Endodermal cell (in vitro differentiated cells): ENCODE results near the gene STON2. TPM values are rescaled to one million over a fixed set of nuclear protein-coding genes. Genes with fewer than 3 reads are reported as not detected.

Experiments used
- DNase-seq: peaks from one replicate; pipeline ENCODE4 v3.0.0-alpha.2; 2017
- H3K27ac ChIP-seq: 2 replicates; pipeline ENCODE4 v1.5.1; 2013; ENCODE audit warnings: mild to moderate bottlenecking, low read depth, low read length, moderate library complexity
- H3K27me3 ChIP-seq: 2 replicates; pipeline ENCODE4 v1.6.1; 2013; ENCODE audit warnings: mild to moderate bottlenecking, low read length, moderate library complexity; ENCODE audit not compliant: insufficient read depth, control insufficient read depth, poor library complexity, severe bottlenecking
- H3K36me3 ChIP-seq: 2 replicates; pipeline ENCODE4 v1.7.0; 2013; ENCODE audit warnings: mild to moderate bottlenecking, low read length, moderate library complexity; ENCODE audit not compliant: control insufficient read depth, insufficient read depth
- H3K4me1 ChIP-seq: one replicate; pipeline ENCODE4 v1.7.0; 2013; ENCODE audit warnings: low read length; ENCODE audit not compliant: control insufficient read depth, insufficient read depth
- H3K4me3 ChIP-seq: 2 replicates; pipeline ENCODE4 v1.5.1; 2013; ENCODE audit warnings: mild to moderate bottlenecking, low read length, moderate library complexity
- H3K9ac ChIP-seq: 2 replicates; pipeline ENCODE4 v1.6.1; 2013; ENCODE audit warnings: mild to moderate bottlenecking, low read length, moderate library complexity; ENCODE audit not compliant: poor library complexity, severe bottlenecking; ENCODE audit errors: extremely low read depth
- H3K9me3 ChIP-seq: 2 replicates; pipeline ENCODE4 v1.6.1; 2013; ENCODE audit warnings: mild to moderate bottlenecking, low read length, moderate library complexity; ENCODE audit not compliant: control insufficient read depth
- H3K27ac Mint-ChIP-seq: 2 replicates; pipeline ENCODE4 v1.8.0; 2020; ENCODE audit warnings: mixed read lengths
- H3K27me3 Mint-ChIP-seq: 2 replicates; pipeline ENCODE4 v1.8.0; 2021; ENCODE audit warnings: mild to moderate bottlenecking, mixed read lengths; ENCODE audit not compliant: insufficient read depth
- H3K36me3 Mint-ChIP-seq: 2 replicates; pipeline ENCODE4 v1.8.0; 2020; ENCODE audit warnings: low read depth, mixed read lengths
- H3K4me1 Mint-ChIP-seq: 2 replicates; pipeline ENCODE4 v1.8.0; 2020; ENCODE audit warnings: mixed read lengths
- H3K4me3 Mint-ChIP-seq: 2 replicates; pipeline ENCODE4 v1.8.0; 2020; ENCODE audit warnings: mild to moderate bottlenecking, moderate library complexity, mixed read lengths
- H3K9me3 Mint-ChIP-seq: 2 replicates; pipeline ENCODE4 v1.8.0; 2020; ENCODE audit warnings: mild to moderate bottlenecking, mixed read lengths
- CTCF ChIP-seq: fragments of 200-600 bp; sonication (generic); conservative IDR thresholded peaks from 2 replicates; pipeline ENCODE4 v1.5.0; 2021; ENCODE audit warnings: antibody characterized with exemption, mild to moderate bottlenecking
- WGBS, 2 experiments: methylation state at CpG; one replicate each; pipeline versions ENCODE4 v1.1.5 to v1.1.7; 2013; ENCODE audit warnings: missing lambda C conversion rate in 2 of 2, mixed read lengths in 1 of 2; ENCODE audit not compliant: insufficient coverage in 1 of 2, insufficient read length in 1 of 2; 5-methylcytosine and 5-hydroxymethylcytosine counted together
- total RNA-seq, 2 donors: library from RNA; stranded (reverse); fragmentation: NEBNext Ultra II Directional in 1 of 2; extraction: Animal tissue kit (Norgen Biotek cat#: 25700) in 1 of 2; gene quantifications; 2 replicates in 1 of 2; 3 replicates in 1 of 2; pipeline ENCODE4 v1.2.1, GENCODE V29; 2021

STON2 gene
- total RNA-seq, 2 donors from 2014 or later = 37.2 to 43.9 TPM

- TF ChIP-seq CTCF = no peak
- Histone ChIP-seq H3K36me3 (no peaks in the 10 kb centered on the region), H3K27me3 (no peaks in the 10 kb centered on the region), H3K4me3 (no peak overlapping the region), H3K4me1 (no peaks in the 10 kb centered on the region), H3K9ac (no peak overlapping the region), H3K9me3 (no peaks in the 10 kb centered on the region), H3K27ac (no peak overlapping the region)
- Mint-ChIP-seq H3K4me3 (no peak overlapping the region), H3K27me3 (no peaks in the 10 kb centered on the region), H3K36me3 (peaks cover 5% of the 10 kb centered on the region), H3K9me3 (no peaks in the 10 kb centered on the region), H3K4me1 (peaks cover 10% of the 10 kb centered on the region), H3K27ac (no peak overlapping the region)
- 95 to 100% methylated on average over 1 of the region's 1 CpG for WGBS, 2 experiments
- DNase-seq = no peak
These were observed 98.8 kb downstream of the STON2 start for GRCh38 chr14:81301371-81301770.

- no peaks in the 10 kb centered on the region for H3K27me3 Mint-ChIP-seq
- no peaks in the 10 kb centered on the region for H3K9me3 ChIP-seq
- no peaks in the 10 kb centered on the region for H3K27me3 ChIP-seq
- no peak overlapping the region for H3K4me3 ChIP-seq
- TF ChIP-seq CTCF = no peak
- no peak overlapping the region for H3K27ac Mint-ChIP-seq
- WGBS, 2 experiments = no CpG with 5 or more reads among the region's 2 CpGs
- no peaks in the 10 kb centered on the region for H3K36me3 ChIP-seq
- peaks cover 2% of the 10 kb centered on the region for H3K36me3 Mint-ChIP-seq
- no peaks in the 10 kb centered on the region for H3K4me1 ChIP-seq
- H3K9ac ChIP-seq = no peak overlapping the region
- no peak for DNase-seq
- H3K9me3 Mint-ChIP-seq = no peaks in the 10 kb centered on the region
- peaks cover 9% of the 10 kb centered on the region for H3K4me1 Mint-ChIP-seq
- no peak overlapping the region for H3K27ac ChIP-seq
- no peak overlapping the region for H3K4me3 Mint-ChIP-seq
These were observed 101.2 kb downstream of the STON2 start for GRCh38 chr14:81298911-81299310.

- H3K9ac ChIP-seq = no peak overlapping the region
- H3K27me3 ChIP-seq = no peaks in the 10 kb centered on the region
- no peak for TF ChIP-seq CTCF
- H3K4me1 ChIP-seq = no peaks in the 10 kb centered on the region
- peaks cover 5% of the 10 kb centered on the region for H3K36me3 Mint-ChIP-seq
- no peak overlapping the region for H3K27ac Mint-ChIP-seq
- no peaks in the 10 kb centered on the region for H3K27me3 Mint-ChIP-seq
- no peak overlapping the region for H3K4me3 ChIP-seq
- no peaks in the 10 kb centered on the region for H3K36me3 ChIP-seq
- H3K4me1 Mint-ChIP-seq = peaks cover 3% of the 10 kb centered on the region
- no peak overlapping the region for H3K27ac ChIP-seq
- DNase-seq = no peak
- 93 to 94% methylated on average over 2 of the region's 2 CpGs for WGBS, 2 experiments
- H3K9me3 ChIP-seq = no peaks in the 10 kb centered on the region
- no peaks in the 10 kb centered on the region for H3K9me3 Mint-ChIP-seq
- no peak overlapping the region for H3K4me3 Mint-ChIP-seq
These were observed 102.0 kb downstream of the STON2 start for GRCh38 chr14:81298122-81298521.
